ENCODE data around the gene TMEM169.

DNA sequence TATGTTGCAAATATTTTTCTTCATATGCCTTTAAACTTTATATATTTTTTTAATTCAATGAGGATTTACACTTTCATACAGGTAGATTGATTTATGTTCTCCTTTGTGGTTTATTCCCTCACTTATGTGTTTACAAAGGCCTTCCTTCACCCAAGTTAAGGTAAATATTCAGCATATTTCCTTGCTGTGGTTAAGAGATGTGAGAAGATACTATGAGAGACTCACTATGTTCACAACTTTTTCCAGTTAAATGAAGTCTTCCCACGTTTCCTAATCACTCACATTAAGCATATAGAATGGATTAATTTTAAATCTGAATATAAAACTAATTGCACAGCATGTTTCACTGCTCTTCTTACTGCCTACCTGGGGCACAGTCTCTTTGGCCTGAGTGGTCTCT, 707 bp upstream of the TMEM169 start:
- TF ChIP-seq CTCF (IDR thresholded peaks at IDR 0.05) (no peak), ZFX (IDR thresholded peaks at IDR 0.05; ENCODE audit: borderline replicate concordance) (no peak)
